OCI-LY7 (cell line): ENCODE measurements around the gene ZMIZ1. TPM values are rescaled to one million over a fixed set of nuclear protein-coding genes. Genes with fewer than 3 reads are reported as not detected.
A peak's percentile ranks its signal among the peaks of the same experiment; 100 is the strongest.

Experiments
- BruUV-seq: library from RNA; stranded (reverse); fragments of 400-500 nt; replicated peaks from 2 replicates; lab custom pipeline; 2021; lab: Mats Ljungman, UMichigan
- CTCF ChIA-PET: fragments of 300-600 bp; sonication (Branson Sonifier 250); formaldehyde crosslinking; loops from one replicate; lab custom pipeline; 2022; ENCODE audit warnings: antibody characterized with exemption; ENCODE audit not compliant: unreplicated experiment; lab: Charles Lee
- POLR2A ChIA-PET: fragments of 300-600 bp; sonication (Branson Sonifier 250); formaldehyde crosslinking; loops from one replicate; lab custom pipeline; 2022; ENCODE audit warnings: antibody characterized with exemption; lab: Charles Lee
- DNase-seq: peaks from one replicate; pipeline ENCODE4 v3.0.0-alpha.2; 2015; ENCODE audit warnings: low spot score
- H2AFZ ChIP-seq: fragments of 200-600 bp; sonication (generic), shearing (Covaris generic); 2 replicates; pipeline ENCODE4 v1.6.1; 2014; ENCODE audit warnings: mild to moderate bottlenecking, antibody characterized with exemption, low read length, moderate library complexity
- H3K27ac ChIP-seq: fragments of 200-600 bp; sonication (generic); 2 replicates; pipeline ENCODE4 v1.5.1; 2014; ENCODE audit warnings: mixed run types, low read depth, mild to moderate bottlenecking, moderate library complexity, low read length, inconsistent platforms; ENCODE audit not compliant: poor library complexity, severe bottlenecking
- H3K36me3 ChIP-seq: fragments of 200-600 bp; sonication (generic); 2 replicates; pipeline ENCODE4 v1.6.1; 2014; ENCODE audit warnings: mild to moderate bottlenecking, antibody characterized with exemption, low read length, moderate library complexity, mixed read lengths; ENCODE audit not compliant: insufficient read depth
- H3K4me1 ChIP-seq: fragments of 200-600 bp; sonication (generic); 2 replicates; pipeline ENCODE4 v1.5.1; 2014; ENCODE audit warnings: mild to moderate bottlenecking, low read length; ENCODE audit not compliant: insufficient read depth, poor library complexity, severe bottlenecking
- H3K4me2 ChIP-seq: fragments of 200-600 bp; sonication (generic); 2 replicates; pipeline ENCODE4 v1.6.1; 2014; ENCODE audit warnings: mild to moderate bottlenecking, low read length
- H3K4me3 ChIP-seq: fragments of 200-600 bp; sonication (generic); 2 replicates; pipeline ENCODE4 v1.5.1; 2014; ENCODE audit warnings: mild to moderate bottlenecking, low read depth, low read length; ENCODE audit not compliant: poor library complexity, severe bottlenecking
- H3K79me2 ChIP-seq: fragments of 200-600 bp; sonication (generic); 2 replicates; pipeline ENCODE4 v1.6.1; 2016; ENCODE audit warnings: low read depth, mild to moderate bottlenecking, low read length, moderate library complexity, mixed read lengths; ENCODE audit not compliant: insufficient read depth
- H3K9me2 ChIP-seq: fragments of 200-600 bp; sonication (generic); 2 replicates; pipeline ENCODE4 v1.6.1; 2016; ENCODE audit warnings: mild to moderate bottlenecking, low read length, mixed read lengths; ENCODE audit not compliant: insufficient read depth
- H3K9me3 ChIP-seq: fragments of 200-600 bp; sonication (generic); 2 replicates; pipeline ENCODE4 v1.6.1; 2014; ENCODE audit warnings: mild to moderate bottlenecking, mixed run types, low read length, mixed read lengths
- H4K20me1 ChIP-seq: fragments of 200-600 bp; sonication (generic); 2 replicates; pipeline ENCODE4 v1.6.1; 2014; ENCODE audit warnings: mild to moderate bottlenecking, antibody characterized with exemption, low read length, moderate library complexity, mixed read lengths; ENCODE audit not compliant: insufficient read depth
- CTCF ChIP-seq: fragments of 200-600 bp; sonication (generic); conservative IDR thresholded peaks from 2 replicates; pipeline ENCODE4 v1.5.1; 2014; ENCODE audit warnings: mild to moderate bottlenecking, antibody characterized with exemption, low read length, moderate library complexity, mixed read lengths
- EZH2phosphoT487 ChIP-seq: fragments of 200-600 bp; sonication (generic); IDR thresholded peaks from 2 replicates; pipeline ENCODE4 v1.6.1; 2018; ENCODE audit warnings: low read depth, borderline replicate concordance, mild to moderate bottlenecking, mixed run types, antibody characterized with exemption, low read length, moderate library complexity, mixed read lengths
- intact Hi-C: fragments of 100-400 bp; cut with micrococcal nuclease; formaldehyde crosslinking; loops from one replicate; pipeline ENCODE4 v1.10.0; 2022; ENCODE audit not compliant: unreplicated experiment
- total RNA-seq, 2 experiments: library from RNA; depleted of rRNA in 1 of 2; stranded (reverse); fragments of >200 nt in 1 of 2; shearing (Covaris generic) in 1 of 2; gene quantifications; 2 replicates each; pipeline ENCODE4 v1.2.3, GENCODE V29; 2014 to 2022

The ZMIZ1 gene
- total RNA-seq, 2 experiments from 2014 or later: 20.4 to 66.9 TPM

- Histone ChIP-seq H3K4me2 (peak overlapping the region; percentile 66), H2AFZ (peak overlapping the region; percentile 16; the same call in 1 of the 2 replicates), H3K4me3 (peak overlapping the region; percentile 33), H3K9me2 (no peaks in the 10 kb centered on the region), H3K79me2 (no peaks in the 10 kb centered on the region), H4K20me1 (0 out of 2 replicates have a peak, but pooled peaks cover 4% of the 10 kb centered on the region), H3K9me3 (no peaks in the 10 kb centered on the region), H3K27ac (peak overlapping the region; percentile 60), H3K36me3 (no peaks in the 10 kb centered on the region), H3K4me1 (peaks cover 94% of the 10 kb centered on the region)
- BruUV-seq: no TSS peak
- peak; percentile 72 for DNase-seq
- CTCF ChIA-PET: no interaction called here
- POLR2A ChIA-PET: interaction anchor here (1.4 to 2.1 kb wide), 3 partner anchors 9 to 38 kb away, joined by 5 to 14 read pairs (median 7); no protein-coding TSS in a partner anchor
- no peak for TF ChIP-seq EZH2phosphoT487
- no peak for TF ChIP-seq CTCF
- intact Hi-C loops: no loop called here
These were observed 25.1 kb downstream of the ZMIZ1 start for GRCh38 chr10:79093658-79094411.

- peak overlapping the region; percentile 33 for H3K4me3 ChIP-seq
- TF ChIP-seq EZH2phosphoT487 (no peak), CTCF (no peak)
- 0 out of 2 replicates have a peak, but pooled peaks cover 4% of the 10 kb centered on the region for H4K20me1 ChIP-seq
- DNase-seq: no peak
- H3K9me2 ChIP-seq: no peaks in the 10 kb centered on the region
- peaks cover 94% of the 10 kb centered on the region for H3K4me1 ChIP-seq
- CTCF ChIA-PET: no interaction called here
- H3K79me2 ChIP-seq: no peaks in the 10 kb centered on the region
- POLR2A ChIA-PET: interaction anchor here (1.4 to 1.7 kb wide), 2 partner anchors 10 to 20 kb away, joined by 5 to 14 read pairs; no protein-coding TSS in a partner anchor
- peak overlapping the region; percentile 66 for H3K4me2 ChIP-seq
- intact Hi-C loops: no loop called here
- no peaks in the 10 kb centered on the region for H3K9me3 ChIP-seq
- BruUV-seq: no TSS peak
- H3K27ac ChIP-seq: peak overlapping the region; percentile 60
- no peaks in the 10 kb centered on the region for H3K36me3 ChIP-seq
- no peak overlapping the region; the same call in 1 of the 2 replicates for H2AFZ ChIP-seq
These were observed 25.8 kb downstream of the ZMIZ1 start for GRCh38 chr10:79094412-79095175.
